Erythroblast (primary cell): Measurements from ENCODE around the gene SYNE2.

Source experiments
- GATA1 ChIP-seq: IDR thresholded peaks from 2 replicates; pipeline ENCODE4 v1.6.1; 2011; ENCODE audit warnings: low read depth, mild to moderate bottlenecking, control low read depth, low read length, moderate library complexity
- POLR2A ChIP-seq: IDR thresholded peaks from 2 replicates; pipeline ENCODE4 v1.6.1; 2011; ENCODE audit warnings: mild to moderate bottlenecking, low read length

DNA sequence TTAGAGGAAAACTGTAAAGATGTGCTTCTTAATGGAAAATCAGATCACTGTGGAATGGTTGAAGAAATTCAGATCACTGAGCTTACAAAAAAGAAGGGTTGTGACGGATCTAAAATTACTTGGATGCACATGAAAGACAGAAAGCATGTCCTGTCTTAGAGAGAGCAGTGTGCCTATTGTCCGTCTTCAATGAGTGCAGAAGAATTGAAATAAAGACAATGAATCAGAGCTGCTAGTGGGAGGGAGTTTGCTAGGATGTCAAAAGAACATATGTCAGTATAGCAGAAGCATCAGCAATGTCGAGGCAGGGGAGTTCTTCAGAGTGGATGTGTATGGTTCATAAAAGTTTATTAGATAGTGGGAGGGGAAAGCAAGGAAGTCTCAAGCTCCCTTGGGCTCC lies 172.7 kb downstream of the SYNE2 start:
- TF ChIP-seq POLR2A = no peak
- no peak for TF ChIP-seq GATA1
